Activated CD4-positive, alpha-beta memory T cell treated with anti-CD3 and anti-CD28 coated beads for 36 hours (primary cell): ENCODE data around the gene IZUMO4. TPM values are rescaled to one million over a fixed set of nuclear protein-coding genes. Genes with fewer than 3 reads are reported as not detected.

Experiments
- CTCF ChIA-PET: fragments of 350-600 bp; sonication (Branson Sonifier 250); formaldehyde crosslinking; loops from one replicate; lab custom pipeline; 2021; ENCODE audit warnings: antibody characterized with exemption, inconsistent platforms; lab: Charles Lee
- POLR2A ChIA-PET: fragments of 350-600 bp; sonication (Branson Sonifier 250); formaldehyde crosslinking; loops from one replicate; lab custom pipeline; 2021; ENCODE audit warnings: antibody characterized with exemption; lab: Charles Lee
- DNase-seq: peaks from one replicate; pipeline ENCODE4 v3.0.0-alpha.2; 2020
- H3K27ac Mint-ChIP-seq: one replicate; pipeline ENCODE4 v1.8.0; 2021; ENCODE audit warnings: mixed read lengths
- H3K27me3 Mint-ChIP-seq: one replicate; pipeline ENCODE4 v1.8.0; 2021; ENCODE audit warnings: mixed read lengths
- H3K36me3 Mint-ChIP-seq: one replicate; pipeline ENCODE4 v1.8.0; 2021; ENCODE audit warnings: mixed read lengths
- H3K4me1 Mint-ChIP-seq: one replicate; pipeline ENCODE4 v1.8.0; 2021; ENCODE audit warnings: low read depth, mixed read lengths
- H3K4me3 Mint-ChIP-seq: one replicate; pipeline ENCODE4 v1.8.0; 2021; ENCODE audit warnings: mild to moderate bottlenecking, mixed read lengths
- H3K9me3 Mint-ChIP-seq: one replicate; pipeline ENCODE4 v1.8.0; 2021; ENCODE audit warnings: mixed read lengths
- intact Hi-C: fragments of 100-400 bp; cut with micrococcal nuclease; formaldehyde crosslinking; loops from one replicate; pipeline ENCODE4 v1.15.1; 2023
- total RNA-seq, 2 experiments: library from RNA; stranded (reverse); gene quantifications; one replicate each; pipeline ENCODE4 v1.2.3, GENCODE V29; 2021

Gene IZUMO4
- total RNA-seq, 2 experiments from 2014 or later: 14.2 to 16.4 TPM

GRCh38 chr19:2113439-2114211, 16.9 kb downstream of the IZUMO4 start:
- Mint-ChIP-seq H3K27ac (no peak overlapping the region), H3K36me3 (peaks cover 21% of the 10 kb centered on the region), H3K4me1 (peaks cover 5% of the 10 kb centered on the region), H3K4me3 (no peak overlapping the region), H3K9me3 (no peaks in the 10 kb centered on the region), H3K27me3 (no peaks in the 10 kb centered on the region)
- intact Hi-C loops: no loop called here
- no peak for DNase-seq
- POLR2A ChIA-PET: no interaction called here
- CTCF ChIA-PET: interaction anchor here (1.4 kb wide), 1 partner anchor 94 kb away, joined by 10 read pairs; no protein-coding TSS in a partner anchor

GRCh38 chr19:2114218-2114617, 17.5 kb downstream of the IZUMO4 start:
- no peak overlapping the region for H3K4me3 Mint-ChIP-seq
- H3K4me1 Mint-ChIP-seq: peaks cover 5% of the 10 kb centered on the region
- intact Hi-C loops: no loop called here
- POLR2A ChIA-PET: no interaction called here
- peaks cover 24% of the 10 kb centered on the region for H3K36me3 Mint-ChIP-seq
- CTCF ChIA-PET: no interaction called here
- H3K27me3 Mint-ChIP-seq: no peaks in the 10 kb centered on the region
- no peak for DNase-seq
- no peak overlapping the region for H3K27ac Mint-ChIP-seq
- H3K9me3 Mint-ChIP-seq: no peaks in the 10 kb centered on the region

GRCh38 chr19:2114821-2115220, 18.1 kb downstream of the IZUMO4 start:
- Mint-ChIP-seq H3K4me1 (peaks cover 5% of the 10 kb centered on the region), H3K27ac (no peak overlapping the region), H3K9me3 (no peaks in the 10 kb centered on the region), H3K36me3 (peaks cover 22% of the 10 kb centered on the region), H3K4me3 (no peak overlapping the region), H3K27me3 (no peaks in the 10 kb centered on the region)
- intact Hi-C loops: no loop called here
- ChIA-PET CTCF (no interaction called here), POLR2A (no interaction called here)
- DNase-seq: no peak

- no peaks in the 10 kb centered on the region for H3K9me3 Mint-ChIP-seq
- no peaks in the 10 kb centered on the region for H3K27me3 Mint-ChIP-seq
- H3K27ac Mint-ChIP-seq: no peak overlapping the region
- POLR2A ChIA-PET: no interaction called here
- H3K4me1 Mint-ChIP-seq: peaks cover 5% of the 10 kb centered on the region
- CTCF ChIA-PET: interaction anchor here (1.3 kb wide), 1 partner anchor 18 kb away, joined by 3 read pairs; no protein-coding TSS in a partner anchor
- H3K36me3 Mint-ChIP-seq: peaks cover 22% of the 10 kb centered on the region
- intact Hi-C loops: no loop called here
- H3K4me3 Mint-ChIP-seq: no peak overlapping the region
- DNase-seq: no peak
These were observed 18.6 kb downstream of the IZUMO4 start for GRCh38 chr19:2115324-2115723.

- CTCF ChIA-PET: interaction anchor here (1.3 kb wide), 1 partner anchor 19 kb away, joined by 3 read pairs; no protein-coding TSS in a partner anchor
- DNase-seq: no peak
- H3K27ac Mint-ChIP-seq: no peak overlapping the region
- H3K36me3 Mint-ChIP-seq: peaks cover 27% of the 10 kb centered on the region
- H3K9me3 Mint-ChIP-seq: no peaks in the 10 kb centered on the region
- H3K4me1 Mint-ChIP-seq: peaks cover 5% of the 10 kb centered on the region
- H3K27me3 Mint-ChIP-seq: no peaks in the 10 kb centered on the region
- no peak overlapping the region for H3K4me3 Mint-ChIP-seq
- intact Hi-C loops: no loop called here
- POLR2A ChIA-PET: no interaction called here
These were observed 19.3 kb downstream of the IZUMO4 start for GRCh38 chr19:2115911-2116426.

GRCh38 chr19:2116507-2116906, 19.8 kb downstream of the IZUMO4 start:
- H3K4me1 Mint-ChIP-seq: peaks cover 5% of the 10 kb centered on the region
- no peaks in the 10 kb centered on the region for H3K27me3 Mint-ChIP-seq
- H3K4me3 Mint-ChIP-seq: no peak overlapping the region
- no peak for DNase-seq
- CTCF ChIA-PET: interaction anchor here (1.3 kb wide), 1 partner anchor 19 kb away, joined by 3 read pairs; no protein-coding TSS in a partner anchor
- POLR2A ChIA-PET: no interaction called here
- intact Hi-C loops: no loop called here
- H3K36me3 Mint-ChIP-seq: peaks cover 32% of the 10 kb centered on the region
- H3K9me3 Mint-ChIP-seq: no peaks in the 10 kb centered on the region
- no peak overlapping the region for H3K27ac Mint-ChIP-seq

GRCh38 chr19:2117215-2117960, 20.7 kb downstream of the IZUMO4 start:
- H3K36me3 Mint-ChIP-seq: peaks cover 34% of the 10 kb centered on the region
- no peaks in the 10 kb centered on the region for H3K27me3 Mint-ChIP-seq
- no peak for DNase-seq
- no peak overlapping the region for H3K27ac Mint-ChIP-seq
- ChIA-PET CTCF (no interaction called here), POLR2A (no interaction called here)
- H3K9me3 Mint-ChIP-seq: no peaks in the 10 kb centered on the region
- intact Hi-C loops: no loop called here
- H3K4me1 Mint-ChIP-seq: peaks cover under 1% of the 10 kb centered on the region
- no peak overlapping the region for H3K4me3 Mint-ChIP-seq

- H3K27ac Mint-ChIP-seq: no peak overlapping the region
- H3K9me3 Mint-ChIP-seq: no peaks in the 10 kb centered on the region
- intact Hi-C loops: no loop called here
- H3K4me1 Mint-ChIP-seq: no peaks in the 10 kb centered on the region
- no peak for DNase-seq
- no peaks in the 10 kb centered on the region for H3K27me3 Mint-ChIP-seq
- ChIA-PET CTCF (no interaction called here), POLR2A (no interaction called here)
- no peak overlapping the region for H3K4me3 Mint-ChIP-seq
- H3K36me3 Mint-ChIP-seq: peaks cover 33% of the 10 kb centered on the region
These were observed 21.7 kb downstream of the IZUMO4 start for GRCh38 chr19:2118438-2118837.

GRCh38 chr19:2119921-2120785, 23.4 kb downstream of the IZUMO4 start:
- DNase-seq: no peak
- Mint-ChIP-seq H3K27ac (no peak overlapping the region), H3K4me1 (no peaks in the 10 kb centered on the region), H3K9me3 (no peaks in the 10 kb centered on the region), H3K36me3 (peaks cover 32% of the 10 kb centered on the region), H3K4me3 (no peak overlapping the region), H3K27me3 (no peaks in the 10 kb centered on the region)
- CTCF ChIA-PET: no interaction called here
- intact Hi-C loops: no loop called here
- POLR2A ChIA-PET: no interaction called here

GRCh38 chr19:2120821-2121220, 24.1 kb downstream of the IZUMO4 start:
- H3K4me3 Mint-ChIP-seq: no peak overlapping the region
- H3K27me3 Mint-ChIP-seq: no peaks in the 10 kb centered on the region
- ChIA-PET POLR2A (no interaction called here), CTCF (no interaction called here)
- no peak for DNase-seq
- intact Hi-C loops: no loop called here
- H3K27ac Mint-ChIP-seq: no peak overlapping the region
- no peaks in the 10 kb centered on the region for H3K4me1 Mint-ChIP-seq
- H3K36me3 Mint-ChIP-seq: peaks cover 29% of the 10 kb centered on the region
- no peaks in the 10 kb centered on the region for H3K9me3 Mint-ChIP-seq

GRCh38 chr19:2121416-2122051, 24.8 kb downstream of the IZUMO4 start:
- DNase-seq: no peak
- no peaks in the 10 kb centered on the region for H3K9me3 Mint-ChIP-seq
- no peak overlapping the region for H3K27ac Mint-ChIP-seq

More at GRCh38 chr19:2121416-2122051, 24.8 kb downstream of the IZUMO4 start:
- ChIA-PET POLR2A (no interaction called here), CTCF (no interaction called here)
- Mint-ChIP-seq H3K4me1 (no peaks in the 10 kb centered on the region), H3K4me3 (no peak overlapping the region), H3K27me3 (no peaks in the 10 kb centered on the region), H3K36me3 (peaks cover 30% of the 10 kb centered on the region)
- intact Hi-C loops: no loop called here
